ENCODE data around the gene DCAF4. TPM values are rescaled to one million over a fixed set of nuclear protein-coding genes. Genes with fewer than 3 reads are reported as not detected.
"Not testable (repeated sequence)": the region's sequence is repeated elsewhere in the genome, so short reads cannot be mapped to it uniquely, and the experiment has no call there.

Gene DCAF4
- total RNA-seq, 2 donors from 2014 or later, result 8.9 to 29.6 TPM

- Histone ChIP-seq H3K4me1 (replicated peaks) (no peaks in the 10 kb centered on the region), H3K9me3 (no peaks in the 10 kb centered on the region), H3K4me3 (no peak overlapping the region), H3K36me3 (peaks cover 0 to 8% of the 10 kb centered on the region in 2 donors), H3K27ac (no peak overlapping the region), H3K27me3 (replicated peaks; ENCODE audit: insufficient read depth) (no peaks in the 10 kb centered on the region)
- intact Hi-C loops (cut with DNase I), result no loop called here
- no peak for TF ChIP-seq CTCF (IDR thresholded peaks at IDR 0.05)
- no peak for TF ChIP-seq POLR2A (IDR thresholded peaks at IDR 0.05)
- no peak for TF ChIP-seq POLR2AphosphoS5 (IDR thresholded peaks at IDR 0.05)
- 80% methylated on average over 10 of the region's 10 CpGs for WGBS
- DNase-seq (ENCODE audit: low spot score), result no peak
These were observed 35.5 kb downstream of the DCAF4 start for GRCh38 chr14:72961579-72962335.

DNA sequence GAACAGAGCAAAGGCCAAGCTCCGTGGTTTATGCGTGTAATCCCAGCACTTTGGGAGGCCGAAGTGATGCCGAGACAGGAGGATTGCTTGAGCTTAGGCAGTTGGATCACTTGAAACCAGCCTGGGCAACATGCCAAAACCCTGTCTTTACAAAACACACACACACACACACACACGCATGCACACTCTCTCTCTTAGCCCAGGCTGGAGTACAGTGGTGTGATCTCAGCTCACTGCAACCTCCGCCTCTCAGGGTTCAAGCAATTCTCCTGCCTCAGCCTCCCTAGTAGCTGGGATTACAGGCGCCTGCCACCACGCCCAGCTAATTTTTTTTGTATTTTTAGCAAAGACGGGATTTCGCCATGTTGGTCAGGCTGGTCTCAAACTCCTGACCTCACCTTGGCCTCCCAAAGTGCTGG is 36.1 kb downstream of the DCAF4 start:
- H3K4me3 ChIP-seq; H3K9me3 ChIP-seq; H3K27ac ChIP-seq; H3K27me3 ChIP-seq (replicated peaks; ENCODE audit: insufficient read depth); DNase-seq (ENCODE audit: low spot score); H3K4me1 ChIP-seq (replicated peaks); intact Hi-C loops (cut with DNase I); H3K36me3 ChIP-seq: not testable (repeated sequence)
- 67% methylated on average over 10 of the region's 10 CpGs for WGBS

DNA sequence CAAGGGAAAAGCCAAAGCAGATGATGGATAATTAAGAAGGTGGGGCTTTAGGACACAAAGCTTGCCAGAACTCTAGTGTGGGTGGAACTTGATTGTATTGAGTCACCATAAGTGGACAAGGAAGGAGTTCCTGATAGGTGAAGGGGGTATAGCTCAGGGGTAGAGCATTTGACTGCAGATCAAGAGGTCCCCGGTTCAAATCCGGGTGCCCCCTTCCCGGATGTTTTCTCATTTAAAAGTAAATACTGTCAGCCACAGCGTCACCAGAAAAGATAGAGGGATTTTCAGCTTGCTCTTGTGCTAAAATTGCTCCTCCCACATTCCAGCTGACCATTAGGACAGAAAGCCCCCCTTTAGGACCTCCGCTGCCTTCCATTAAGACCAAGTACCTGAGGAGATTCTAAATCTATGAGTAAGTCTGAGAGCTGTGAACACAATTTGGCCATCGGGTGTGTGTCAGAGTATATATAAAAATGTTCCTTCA is 36.6 kb downstream of the DCAF4 start:
- Histone ChIP-seq H3K9me3 (no peaks in the 10 kb centered on the region), H3K27ac (no peak overlapping the region), H3K36me3 (peaks cover 0 to 8% of the 10 kb centered on the region in 2 donors), H3K4me3 (no peak overlapping the region), H3K4me1 (replicated peaks) (no peaks in the 10 kb centered on the region), H3K27me3 (replicated peaks; ENCODE audit: insufficient read depth) (no peaks in the 10 kb centered on the region)
- WGBS, result 60% methylated on average over 6 of the region's 6 CpGs
- intact Hi-C loops (cut with DNase I), result no loop called here
- DNase-seq (ENCODE audit: low spot score), result no peak
- TF ChIP-seq POLR2AphosphoS5 (IDR thresholded peaks at IDR 0.05), result no peak
- TF ChIP-seq POLR2A (IDR thresholded peaks at IDR 0.05), result no peak
- TF ChIP-seq CTCF (IDR thresholded peaks at IDR 0.05), result no peak

DNA sequence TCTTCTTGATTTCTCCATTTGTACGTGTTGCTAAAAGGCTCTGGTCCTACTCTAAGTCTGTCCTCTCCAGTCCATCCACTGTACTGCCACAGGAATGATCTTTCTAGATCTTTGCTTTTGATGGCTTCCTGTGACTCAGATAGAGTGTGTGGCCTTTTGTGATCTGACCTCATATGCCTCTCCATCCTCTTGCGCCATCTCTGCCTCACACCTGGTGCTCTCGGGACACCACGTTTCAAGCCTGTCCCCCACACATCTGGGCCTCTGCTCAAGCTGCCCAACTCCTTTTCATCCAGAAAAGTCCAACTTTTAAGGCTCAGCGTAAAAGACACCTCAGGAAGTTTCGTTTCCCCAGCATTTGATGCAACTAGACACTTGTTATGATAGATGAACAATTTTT is 39.0 kb downstream of the DCAF4 start:
- no peaks in the 10 kb centered on the region for H3K27me3 ChIP-seq (replicated peaks; ENCODE audit: insufficient read depth)
- H3K36me3 ChIP-seq, result no peaks in the 10 kb centered on the region
- no peaks in the 10 kb centered on the region for H3K4me1 ChIP-seq (replicated peaks)
- no peak for DNase-seq (ENCODE audit: low spot score)
- no peaks in the 10 kb centered on the region for H3K9me3 ChIP-seq
- H3K27ac ChIP-seq, result no peak overlapping the region
- intact Hi-C loops (cut with DNase I), result no loop called here
- TF ChIP-seq CTCF (IDR thresholded peaks at IDR 0.05) (no peak), POLR2AphosphoS5 (IDR thresholded peaks at IDR 0.05) (no peak), POLR2A (IDR thresholded peaks at IDR 0.05) (no peak)
- 80% methylated on average over 6 of the region's 6 CpGs for WGBS
- no peak overlapping the region for H3K4me3 ChIP-seq

DNA sequence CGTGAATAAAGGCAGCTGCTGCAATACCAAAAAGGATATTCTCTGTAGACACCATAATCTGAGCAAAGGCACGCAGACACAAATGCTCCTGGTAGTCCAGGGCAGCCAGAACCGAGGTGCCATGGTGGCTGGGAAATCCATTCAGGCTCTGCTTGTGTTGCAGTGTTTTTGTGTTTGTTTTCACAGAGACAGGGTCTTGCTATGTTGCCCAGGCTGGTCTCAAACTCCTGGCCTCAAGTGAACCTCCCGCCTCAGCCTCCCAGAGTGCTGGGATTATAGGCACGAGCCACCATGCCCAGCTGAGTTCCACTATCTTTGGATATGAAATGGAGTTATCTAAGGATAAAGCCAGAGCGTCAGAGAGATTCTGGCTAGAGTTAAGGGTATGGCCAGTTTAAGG is 39.8 kb downstream of the DCAF4 start:
- WGBS, result 98% methylated on average over 6 of the region's 6 CpGs

More for the DNA sequence above, 39.8 kb downstream of the DCAF4 start:
- Histone ChIP-seq H3K27me3 (replicated peaks; ENCODE audit: insufficient read depth) (no peaks in the 10 kb centered on the region), H3K27ac (no peak overlapping the region), H3K4me1 (replicated peaks) (no peaks in the 10 kb centered on the region), H3K4me3 (no peak overlapping the region), H3K9me3 (no peaks in the 10 kb centered on the region), H3K36me3 (no peaks in the 10 kb centered on the region)
- no peak for DNase-seq (ENCODE audit: low spot score)
- intact Hi-C loops (cut with DNase I), result no loop called here
- no peak for TF ChIP-seq POLR2A (IDR thresholded peaks at IDR 0.05)
- no peak for TF ChIP-seq POLR2AphosphoS5 (IDR thresholded peaks at IDR 0.05)
- no peak for TF ChIP-seq CTCF (IDR thresholded peaks at IDR 0.05)
